B cell (primary cell): ENCODE results near the gene SLC6A7. TPM values are rescaled to one million over a fixed set of nuclear protein-coding genes. Genes with fewer than 3 reads are reported as not detected.

Source experiments
- ATAC-seq: fragments of 200-7000 bp; cut with Tn5 transposase; one replicate; pipeline ENCODE4 v1.10.0; 2021; ENCODE audit warnings: low read depth, mild to moderate bottlenecking, moderate number of reproducible peaks, moderate library complexity
- CTCF ChIA-PET: fragments of 350-600 bp; sonication (Branson Sonifier 250); formaldehyde crosslinking; loops from one replicate; lab custom pipeline; 2021; ENCODE audit warnings: antibody characterized with exemption, inconsistent platforms; lab: Charles Lee
- POLR2A ChIA-PET: fragments of 350-600 bp; sonication (Branson Sonifier 250); formaldehyde crosslinking; loops from one replicate; lab custom pipeline; 2021; ENCODE audit warnings: antibody characterized with exemption; lab: Charles Lee
- DNase-seq: peaks from one replicate; pipeline ENCODE4 v3.0.0; 2013
- H2AFZ ChIP-seq: 2 replicates; pipeline ENCODE4 v1.6.1; 2012; ENCODE audit warnings: mild to moderate bottlenecking, low read depth, low read length; ENCODE audit not compliant: insufficient read depth, poor library complexity, severe bottlenecking
- H3K27ac ChIP-seq, 2 donors: 1 replicate in 1 of 2; 2 replicates in 1 of 2; pipeline ENCODE4 v1.5.1; 2012 to 2013; ENCODE audit warnings: low read length in 2 of 2, mild to moderate bottlenecking in 2 of 2, moderate library complexity in 1 of 2
- H3K27me3 ChIP-seq, 4 experiments: fragments of 200-600 bp in 1 of 4; sonication (generic) in 1 of 4; replicated peaks in 1 of 4; 1 replicate in 2 of 4; 2 replicates in 2 of 4; pipeline versions ENCODE4 v1.6.1 to v1.7.0; 2013 to 2016; ENCODE audit warnings: low read length in 3 of 4, mild to moderate bottlenecking in 2 of 4, mixed read lengths in 1 of 4, moderate library complexity in 1 of 4; ENCODE audit not compliant: insufficient read depth in 4 of 4, control insufficient read depth in 3 of 4; ENCODE audit errors: control extremely low read depth in 1 of 4
- H3K36me3 ChIP-seq, 2 experiments: replicated peaks in 1 of 2; 1 replicate in 1 of 2; 2 replicates in 1 of 2; pipeline versions ENCODE4 v1.6.1 to v1.7.1; 2013; ENCODE audit warnings: low read length in 1 of 2; ENCODE audit not compliant: insufficient read depth in 2 of 2, control insufficient read depth in 1 of 2; ENCODE audit errors: control extremely low read depth in 1 of 2, extremely low read depth in 1 of 2
- H3K4me1 ChIP-seq, 2 donors: fragments of 200-600 bp in 1 of 2; sonication (generic) in 1 of 2; 1 replicate in 1 of 2; 2 replicates in 1 of 2; pipeline versions ENCODE4 v1.5.1 to v1.6.1; 2013 to 2017; ENCODE audit warnings: low read length in 2 of 2; ENCODE audit not compliant: control insufficient read depth in 2 of 2, insufficient read depth in 2 of 2
- H3K4me2 ChIP-seq: replicated peaks from 2 replicates; pipeline ENCODE3; 2012; ENCODE audit warnings: mild to moderate bottlenecking, low read depth, low read length; ENCODE audit not compliant: poor library complexity, severe bottlenecking
- H3K4me3 ChIP-seq, 5 experiments: fragments of 200-600 bp in 1 of 5; sonication (generic) in 1 of 5; 1 replicate in 3 of 5; 2 replicates in 2 of 5; pipeline versions ENCODE4 v1.5.1 to v1.7.0; 2011 to 2016; ENCODE audit warnings: low read length in 4 of 5, mild to moderate bottlenecking in 4 of 5, low read depth in 2 of 5, control low read depth in 1 of 5, moderate library complexity in 1 of 5; ENCODE audit not compliant: insufficient read depth in 1 of 5; ENCODE audit errors: control extremely low read depth in 1 of 5, extremely low read depth in 1 of 5
- H3K79me2 ChIP-seq: fragments of 200-600 bp; sonication (generic); one replicate; pipeline ENCODE4 v1.6.0; 2016; ENCODE audit warnings: low read length; ENCODE audit not compliant: control insufficient read depth, insufficient read depth
- H3K9ac ChIP-seq: fragments of 200-600 bp; sonication (generic); 2 replicates; pipeline ENCODE4 v1.6.1; 2017; ENCODE audit warnings: mild to moderate bottlenecking, low read length, moderate library complexity
- H3K9me3 ChIP-seq, 3 donors: one replicate each; pipeline versions ENCODE4 v1.6.1 to v1.7.1; 2013; ENCODE audit warnings: low read length in 2 of 3; ENCODE audit not compliant: control insufficient read depth in 2 of 3, insufficient read depth in 1 of 3; ENCODE audit errors: control extremely low read depth in 1 of 3
- H4K20me1 ChIP-seq: 2 replicates; pipeline ENCODE4 v1.6.0; 2012; ENCODE audit warnings: mild to moderate bottlenecking, low read length; ENCODE audit not compliant: insufficient read depth, control insufficient read depth, poor library complexity, severe bottlenecking
- H3K27ac Mint-ChIP-seq: one replicate; pipeline ENCODE4 v1.8.0; 2021; ENCODE audit warnings: mixed read lengths
- H3K27me3 Mint-ChIP-seq: one replicate; pipeline ENCODE4 v1.8.0; 2021; ENCODE audit warnings: mixed read lengths
- H3K4me1 Mint-ChIP-seq: one replicate; pipeline ENCODE4 v1.8.0; 2021; ENCODE audit warnings: mixed read lengths
- H3K4me3 Mint-ChIP-seq: one replicate; pipeline ENCODE4 v1.8.0; 2021; ENCODE audit warnings: mixed read lengths
- H3K9me3 Mint-ChIP-seq: one replicate; pipeline ENCODE4 v1.8.0; 2022; ENCODE audit warnings: mixed read lengths; ENCODE audit not compliant: insufficient read depth
- CTCF ChIP-seq: fragments of 200-600 bp; IDR thresholded peaks from one replicate; pipeline ENCODE4 v1.8.0; 2022; ENCODE audit warnings: antibody characterized with exemption, mild to moderate bottlenecking
- EZH2 ChIP-seq: IDR thresholded peaks from 2 replicates; pipeline ENCODE4 v1.6.1; 2012; ENCODE audit warnings: borderline replicate concordance, low read depth, mild to moderate bottlenecking, moderate library complexity, low read length; ENCODE audit not compliant: insufficient read depth, poor library complexity, severe bottlenecking
- WGBS: methylation state at CpG from one replicate; pipeline ENCODE4 v1.1.5; 2013; ENCODE audit warnings: missing lambda C conversion rate; ENCODE audit not compliant: insufficient coverage; 5-methylcytosine and 5-hydroxymethylcytosine counted together
- intact Hi-C: fragments of 100-400 bp; cut with micrococcal nuclease; formaldehyde crosslinking; loops from one replicate; pipeline ENCODE4 v1.10.0; 2022
- polyA plus RNA-seq: library from polyadenylated mRNA; depleted of rRNA; stranded (reverse); fragments of >200 nt; gene quantifications from 2 replicates; pipeline ENCODE4 v1.2.3, GENCODE V29; 2012
- total RNA-seq, 2 donors: library from RNA; stranded (reverse); fragments of 120-200 nt in 1 of 2; gene quantifications; 1 replicate in 1 of 2; 2 replicates in 1 of 2; pipeline versions ENCODE4 v1.2.3 to v1.2.4, GENCODE V29; 2013 to 2022

Gene SLC6A7
- total and polyA plus RNA-seq, 2 donors (not counting 1 experiment from before 2014, with no cell fraction given), result not detected

- H3K27ac ChIP-seq, result no peak overlapping the region
- TF ChIP-seq EZH2 (no peak), CTCF (no peak)
- CTCF ChIA-PET, result interaction anchor here (0.7 kb wide), 1 partner anchor 1008 kb away, joined by 3 read pairs; no protein-coding TSS in a partner anchor
- POLR2A ChIA-PET, result no interaction called here
- ATAC-seq (no peak), DNase-seq (no peak)
- H3K36me3 ChIP-seq, result no peaks in the 10 kb centered on the region
- no peaks in the 10 kb centered on the region for H4K20me1 ChIP-seq
- H3K79me2 ChIP-seq, result no peaks in the 10 kb centered on the region
- Mint-ChIP-seq H3K4me1 (no peaks in the 10 kb centered on the region), H3K27me3 (peaks cover 14% of the 10 kb centered on the region), H3K4me3 (no peak overlapping the region), H3K27ac (no peak overlapping the region), H3K9me3 (no peaks in the 10 kb centered on the region)
- no peaks in the 10 kb centered on the region for H3K4me1 ChIP-seq
- intact Hi-C loops, result no loop called here
- H3K9ac ChIP-seq, result no peak overlapping the region
- no peaks in the 10 kb centered on the region for H3K9me3 ChIP-seq
- 94% methylated on average over 10 of the region's 10 CpGs for WGBS
- H2AFZ ChIP-seq, result no peak overlapping the region
- H3K27me3 ChIP-seq, result peaks cover 0 to 3% (median 0%) of the 10 kb centered on the region in 4 experiments
- no peak overlapping the region for H3K4me2 ChIP-seq
- H3K4me3 ChIP-seq, result no peak overlapping the region
Measured at GRCh38 chr5:150202501-150202900, 12.6 kb downstream of the SLC6A7 start.

GRCh38 chr5:150203832-150204589 lies 14.1 kb downstream of the SLC6A7 start:
- Histone ChIP-seq H3K4me2 (no peak overlapping the region), H3K36me3 (no peaks in the 10 kb centered on the region), H3K79me2 (no peaks in the 10 kb centered on the region), H3K27me3 (peaks cover 0 to 10% (median 0%) of the 10 kb centered on the region in 4 experiments), H4K20me1 (no peaks in the 10 kb centered on the region), H3K9me3 (no peaks in the 10 kb centered on the region), H3K27ac (no peak overlapping the region), H3K9ac (no peak overlapping the region), H3K4me1 (peaks cover 1 to 7% of the 10 kb centered on the region in 2 donors), H3K4me3 (no peak overlapping the region), H2AFZ (no peak overlapping the region)
- intact Hi-C loops, result no loop called here
- Mint-ChIP-seq H3K4me3 (no peak overlapping the region), H3K9me3 (no peaks in the 10 kb centered on the region), H3K4me1 (peaks cover 2% of the 10 kb centered on the region), H3K27ac (no peak overlapping the region), H3K27me3 (peaks cover 20% of the 10 kb centered on the region)
- ATAC-seq (no peak), DNase-seq (no peak)
- WGBS, result 80% methylated on average over 12 of the region's 12 CpGs
- ChIA-PET CTCF (interaction anchor here (0.9 kb wide), 1 partner anchor 13 kb away, joined by 3 read pairs; no protein-coding TSS in a partner anchor), POLR2A (no interaction called here)
- TF ChIP-seq EZH2 (no peak), CTCF (no peak)
